ENCODE results near the gene USP17L21. TPM values are rescaled to one million over a fixed set of nuclear protein-coding genes. Genes with fewer than 3 reads are reported as not detected.

The USP17L21 gene
- total RNA-seq, 3 donors from 2014 or later = not detected

Other genes starting within 250 kb of the USP17L21 start
- gene FAM90A26, start 92.5 kb upstream of the USP17L21 start, total RNA-seq = not detected
- not detected for gene USP17L10, start 52.2 kb upstream of the USP17L21 start, total RNA-seq
- gene USP17L11, start 47.5 kb upstream of the USP17L21 start, total RNA-seq = not detected
- gene USP17L12, start 42.7 kb upstream of the USP17L21 start, total RNA-seq = not detected
- not detected for gene USP17L13, start 38.0 kb upstream of the USP17L21 start, total RNA-seq
- not detected for gene USP17L15, start 28.5 kb upstream of the USP17L21 start, total RNA-seq
- not detected for gene USP17L17, start 19.0 kb upstream of the USP17L21 start, total RNA-seq
- gene USP17L18, start 14.2 kb upstream of the USP17L21 start, total RNA-seq = not detected
- not detected for gene USP17L19, start 9.5 kb upstream of the USP17L21 start, total RNA-seq
- gene USP17L20, start 4.7 kb upstream of the USP17L21 start, total RNA-seq = not detected
- not detected for gene USP17L22, start 4.7 kb downstream of the USP17L21 start, total RNA-seq
- gene USP17L24, start 62.3 kb downstream of the USP17L21 start, total RNA-seq = not detected
- not detected for gene USP17L25, start 67.0 kb downstream of the USP17L21 start, total RNA-seq
- gene USP17L26, start 71.8 kb downstream of the USP17L21 start, total RNA-seq = not detected
- not detected for gene USP17L5, start 76.5 kb downstream of the USP17L21 start, total RNA-seq
- gene USP17L27, start 81.3 kb downstream of the USP17L21 start, total RNA-seq = not detected
- gene USP17L28, start 86.0 kb downstream of the USP17L21 start, total RNA-seq = not detected
- not detected for gene USP17L29, start 90.8 kb downstream of the USP17L21 start, total RNA-seq
- not detected for gene USP17L30, start 100.3 kb downstream of the USP17L21 start, total RNA-seq
- not detected for gene DEFB131A, start 181.5 kb downstream of the USP17L21 start, total RNA-seq

Measured in mucosa of descending colon (tissue), 3 donors.